Measurements from ENCODE around the gene ETS1. TPM values are rescaled to one million over a fixed set of nuclear protein-coding genes. Genes with fewer than 3 reads are reported as not detected.

ETS1 gene
- total and polyA plus RNA-seq, 5 experiments from 2014 or later: 407 to 962 (median 433) TPM

DNA sequence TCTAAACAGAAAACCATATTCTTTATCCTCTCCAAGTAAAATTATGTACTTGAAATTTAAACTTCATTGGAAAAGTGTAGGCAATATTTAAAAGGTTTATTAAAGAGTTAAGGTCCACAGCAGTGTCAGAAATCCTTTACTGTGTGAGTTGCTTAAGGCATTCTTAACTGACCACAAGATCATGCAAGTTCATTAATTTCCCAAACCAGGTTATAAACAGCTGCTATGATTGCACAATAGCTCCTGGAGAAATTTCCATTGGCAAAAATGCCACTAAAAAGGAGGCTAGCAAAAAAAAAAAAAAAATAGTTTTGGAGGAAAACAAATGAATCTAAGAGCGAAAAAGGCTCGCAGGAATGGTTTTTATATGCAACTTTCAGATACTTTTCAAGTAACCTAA is 106.2 kb downstream of the ETS1 start:
- Mint-ChIP-seq H3K36me3 (peaks cover 56 to 100% (median 80%) of the 10 kb centered on the region in 3 donors), H3K27ac (peak overlapping the region; percentile 93 to 99 (median 98)), H3K4me1 (peaks cover 56 to 99% (median 98%) of the 10 kb centered on the region in 4 donors), H3K9me3 (no peaks in the 10 kb centered on the region), H3K4me3 (peak overlapping the region; percentile 73 to 89 (median 82)), H3K27me3 (no peaks in the 10 kb centered on the region)
- ATAC-seq (no peak), DNase-seq (no peak)
- POLR2A ChIA-PET: interaction anchor here (0.7 to 17.8 kb wide), 10 partner anchors 11 to 191 kb away, joined by 3 to 603 read pairs (median 6); no protein-coding TSS in a partner anchor

DNA sequence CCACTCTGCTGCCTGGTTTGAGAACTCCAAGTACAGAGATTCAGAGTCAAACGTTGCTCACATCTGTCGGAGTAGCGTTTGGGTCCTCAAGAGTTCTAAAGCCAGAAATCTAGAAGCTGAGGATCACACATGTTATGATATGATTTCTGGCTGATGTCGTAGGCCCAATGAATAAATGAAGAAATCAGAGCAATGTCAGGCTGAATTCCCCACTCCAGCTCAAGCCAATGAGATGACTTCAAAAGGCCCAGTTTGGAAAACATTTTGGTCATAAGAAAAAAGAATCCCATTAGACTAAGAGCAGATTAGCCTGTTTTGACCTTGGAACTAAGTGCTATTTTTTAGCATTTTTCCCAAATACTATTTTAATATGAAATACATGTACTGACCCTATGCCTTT is 106.7 kb downstream of the ETS1 start:
- Mint-ChIP-seq H3K27me3 (no peaks in the 10 kb centered on the region), H3K4me1 (peaks cover 55 to 99% (median 98%) of the 10 kb centered on the region in 4 donors), H3K27ac (peak overlapping the region; percentile 93 to 99 (median 98)), H3K36me3 (peaks cover 52 to 100% (median 80%) of the 10 kb centered on the region in 3 donors), H3K4me3 (peak overlapping the region; percentile 62 to 89 (median 81)), H3K9me3 (no peaks in the 10 kb centered on the region)
- ATAC-seq (no peak), DNase-seq (no peak)
- POLR2A ChIA-PET: interaction anchor here (0.7 to 17.8 kb wide), 9 partner anchors 11 to 190 kb away, joined by 3 to 603 read pairs (median 6); no protein-coding TSS in a partner anchor

DNA sequence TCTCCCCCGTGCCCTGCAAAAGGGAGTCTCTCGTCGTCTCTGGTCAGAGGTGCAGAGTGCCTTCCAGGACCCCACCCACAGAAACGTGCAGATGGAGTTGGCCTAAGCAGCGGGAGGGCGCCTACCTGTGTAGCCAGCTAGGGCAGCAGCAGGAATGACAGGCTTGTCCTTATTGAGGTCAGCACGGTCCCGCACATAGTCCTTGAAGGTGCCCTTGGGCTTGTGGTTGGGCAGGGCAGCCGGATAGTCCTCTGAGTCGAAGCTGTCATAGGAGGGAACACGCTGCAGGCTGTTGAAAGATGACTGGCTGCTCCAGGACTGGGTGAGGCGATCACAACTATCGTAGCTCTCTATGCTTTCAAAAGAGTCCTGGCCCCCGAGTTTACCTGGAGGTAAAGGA is 107.3 kb downstream of the ETS1 start:
- H3K4me1 Mint-ChIP-seq: peaks cover 53 to 99% (median 98%) of the 10 kb centered on the region in 4 donors
- POLR2A ChIA-PET: interaction anchor here (1.4 to 17.8 kb wide), 8 partner anchors 11 to 189 kb away, joined by 3 to 603 read pairs (median 12); no protein-coding TSS in a partner anchor
- peak overlapping the region; percentile 62 to 89 (median 81) for H3K4me3 Mint-ChIP-seq
- DNase-seq: no peak
- peaks cover 48 to 100% (median 80%) of the 10 kb centered on the region in 3 donors for H3K36me3 Mint-ChIP-seq
- H3K27me3 Mint-ChIP-seq: no peaks in the 10 kb centered on the region
- H3K9me3 Mint-ChIP-seq: no peaks in the 10 kb centered on the region
- peak overlapping the region; percentile 93 to 99 (median 98) for H3K27ac Mint-ChIP-seq
- no peak for ATAC-seq

DNA sequence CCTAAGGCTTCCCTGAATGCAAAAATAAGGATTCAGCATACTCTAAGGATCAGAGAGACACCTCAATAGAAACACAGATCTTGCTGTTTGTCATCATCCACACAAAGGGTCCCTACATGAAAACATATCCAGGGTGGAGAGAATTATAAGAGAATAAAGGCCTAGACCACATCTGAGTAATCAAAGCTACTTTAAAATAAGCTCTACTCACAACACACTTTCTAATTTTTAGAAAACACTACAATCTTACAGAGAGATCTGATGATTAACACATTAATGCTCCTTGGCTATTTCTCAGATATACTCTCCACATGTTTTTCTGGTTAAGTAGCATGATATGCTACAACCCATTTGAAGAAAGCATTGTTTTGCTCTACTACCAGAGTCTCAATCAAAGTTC is 108.2 kb downstream of the ETS1 start:
- no peak for DNase-seq
- H3K27me3 Mint-ChIP-seq: no peaks in the 10 kb centered on the region
- peaks cover 49 to 100% (median 77%) of the 10 kb centered on the region in 3 donors for H3K36me3 Mint-ChIP-seq
- H3K27ac Mint-ChIP-seq: peak overlapping the region; percentile 93 to 99 (median 98)
- POLR2A ChIA-PET: interaction anchor here (0.7 to 17.8 kb wide), 10 partner anchors 9 to 189 kb away, joined by 3 to 603 read pairs (median 9); no protein-coding TSS in a partner anchor
- H3K9me3 Mint-ChIP-seq: no peaks in the 10 kb centered on the region
- H3K4me3 Mint-ChIP-seq: peak overlapping the region in 9 of 10 donors; percentile 77 to 89 (median 81)
- ATAC-seq: no peak
- H3K4me1 Mint-ChIP-seq: peaks cover 56 to 99% (median 98%) of the 10 kb centered on the region in 4 donors

DNA sequence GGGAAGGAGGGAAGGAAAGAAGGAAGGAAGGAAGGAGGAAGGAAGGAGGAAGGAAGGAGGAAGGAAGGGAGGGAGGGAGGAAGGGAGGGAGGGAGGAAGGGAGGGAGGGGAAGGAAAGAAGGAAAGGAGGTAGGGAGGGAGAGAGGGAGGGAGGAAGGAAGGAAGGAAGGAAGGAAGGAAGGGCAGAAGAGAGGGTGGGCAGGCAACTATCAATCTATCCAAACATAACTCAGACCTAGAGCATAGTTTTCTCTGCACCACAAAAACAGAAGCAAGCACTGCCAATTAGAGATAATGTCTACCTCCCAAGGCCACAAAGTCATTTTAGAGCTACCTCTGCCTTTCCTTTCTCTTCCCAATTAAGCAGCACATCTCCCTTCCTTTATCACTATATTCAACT is 109.1 kb downstream of the ETS1 start:
- peaks cover 40 to 100% (median 76%) of the 10 kb centered on the region in 3 donors for H3K36me3 Mint-ChIP-seq
- POLR2A ChIA-PET: interaction anchor here (1.0 to 17.8 kb wide), 6 partner anchors 9 to 188 kb away, joined by 7 to 603 read pairs (median 49); no protein-coding TSS in a partner anchor
- H3K27me3 Mint-ChIP-seq: no peaks in the 10 kb centered on the region
- H3K27ac Mint-ChIP-seq: peak overlapping the region; percentile 93 to 99 (median 98)
- H3K4me3 Mint-ChIP-seq: peak overlapping the region; percentile 10 to 89 (median 81)
- DNase-seq (no peak), ATAC-seq (no peak)
- H3K4me1 Mint-ChIP-seq: peaks cover 56 to 99% (median 98%) of the 10 kb centered on the region in 4 donors
- no peaks in the 10 kb centered on the region for H3K9me3 Mint-ChIP-seq

DNA sequence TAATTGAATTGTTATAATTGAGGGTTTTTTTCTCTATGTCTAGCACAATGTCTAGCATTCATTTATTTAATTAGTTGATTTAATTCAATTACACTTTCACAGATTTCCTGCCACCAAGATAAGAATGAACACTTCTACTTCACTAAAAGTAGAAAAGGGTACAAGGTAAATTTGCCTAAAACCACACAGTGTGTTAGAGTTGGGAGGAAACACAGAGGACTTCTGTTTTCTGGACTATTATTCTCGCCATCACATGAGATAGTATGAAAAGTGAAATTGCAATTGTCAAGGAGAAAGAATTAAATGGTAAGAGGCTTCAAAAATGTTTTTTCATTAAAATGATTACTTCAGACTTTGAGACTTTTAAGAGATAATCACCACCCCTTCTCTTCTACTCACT is 109.5 kb downstream of the ETS1 start:
- Mint-ChIP-seq H3K36me3 (peaks cover 37 to 100% (median 74%) of the 10 kb centered on the region in 3 donors), H3K27ac (peak overlapping the region; percentile 93 to 99 (median 98)), H3K9me3 (no peaks in the 10 kb centered on the region), H3K4me3 (peak overlapping the region; percentile 75 to 93 (median 88)), H3K27me3 (no peaks in the 10 kb centered on the region), H3K4me1 (peaks cover 53 to 99% (median 98%) of the 10 kb centered on the region in 4 donors)
- no peak for DNase-seq
- POLR2A ChIA-PET: interaction anchor here (1.6 to 18.1 kb wide), 9 partner anchors 9 to 182 kb away, joined by 4 to 603 read pairs (median 308); no protein-coding TSS in a partner anchor
- no peak for ATAC-seq

DNA sequence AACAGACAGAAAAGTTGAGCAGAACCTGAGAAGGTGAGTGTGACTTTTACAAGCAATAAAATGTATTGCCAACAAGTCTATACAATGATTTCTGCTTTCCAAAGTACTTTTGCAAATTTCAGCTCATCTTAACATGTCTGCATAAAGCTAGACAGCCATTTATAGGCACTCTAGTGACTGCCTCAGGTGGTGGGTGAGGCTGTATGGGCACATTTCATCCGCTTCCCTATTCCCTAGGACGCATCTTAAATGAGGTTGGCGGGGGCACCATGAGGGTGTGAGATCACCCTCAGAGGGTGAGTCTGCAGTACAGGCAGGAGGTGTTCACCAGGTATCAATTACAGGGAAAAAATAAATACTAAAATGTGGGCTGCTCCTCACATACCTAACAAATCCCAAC is 110.1 kb downstream of the ETS1 start:
- DNase-seq: no peak
- H3K27me3 Mint-ChIP-seq: no peaks in the 10 kb centered on the region

DNA sequence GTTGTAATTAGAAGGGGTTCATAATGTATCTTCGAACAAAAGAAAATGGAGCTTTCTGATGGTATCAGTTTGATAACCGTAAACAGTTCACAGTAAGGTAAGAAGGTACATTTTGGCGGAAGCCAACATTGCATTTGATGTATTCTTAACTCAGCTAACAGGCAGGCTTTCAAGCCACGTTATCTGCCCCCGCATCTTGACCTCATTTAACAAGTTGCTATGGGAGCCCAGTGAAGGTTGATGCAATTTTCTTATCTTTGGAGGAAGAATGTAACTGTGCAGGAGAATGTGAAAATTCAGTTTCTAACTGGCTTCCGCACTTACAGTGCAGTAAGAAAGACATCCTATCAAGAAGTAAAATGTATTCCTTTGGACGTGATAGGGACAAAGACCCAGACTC is 110.6 kb downstream of the ETS1 start:
- POLR2A ChIA-PET: interaction anchor here (0.6 to 18.1 kb wide), 15 partner anchors 10 to 217 kb away, joined by 3 to 398 read pairs (median 15); partner anchors contain the start of gene FLI1
- DNase-seq (peak; percentile 38 to 94 (median 84)), ATAC-seq (peak; percentile 59 to 85)
- peak overlapping the region; percentile 75 to 93 (median 88) for H3K4me3 Mint-ChIP-seq
- H3K4me1 Mint-ChIP-seq: peaks cover 63 to 99% (median 98%) of the 10 kb centered on the region in 4 donors
- H3K36me3 Mint-ChIP-seq: peaks cover 40 to 100% (median 74%) of the 10 kb centered on the region in 3 donors
- peak overlapping the region; percentile 93 to 99 (median 98) for H3K27ac Mint-ChIP-seq
- H3K27me3 Mint-ChIP-seq: no peaks in the 10 kb centered on the region
- H3K9me3 Mint-ChIP-seq: no peaks in the 10 kb centered on the region

More for the DNA sequence above, 110.1 kb downstream of the ETS1 start:
- peak; percentile 2 to 3 for ATAC-seq
- no peaks in the 10 kb centered on the region for H3K9me3 Mint-ChIP-seq
- peaks cover 40 to 100% (median 77%) of the 10 kb centered on the region in 3 donors for H3K36me3 Mint-ChIP-seq
- peak overlapping the region; percentile 75 to 93 (median 88) for H3K4me3 Mint-ChIP-seq
- H3K27ac Mint-ChIP-seq: peak overlapping the region; percentile 93 to 99 (median 98)
- POLR2A ChIA-PET: interaction anchor here (1.0 to 18.1 kb wide), 13 partner anchors 10 to 181 kb away, joined by 4 to 398 read pairs (median 45); no protein-coding TSS in a partner anchor
- peaks cover 58 to 99% (median 98%) of the 10 kb centered on the region in 4 donors for H3K4me1 Mint-ChIP-seq

DNA sequence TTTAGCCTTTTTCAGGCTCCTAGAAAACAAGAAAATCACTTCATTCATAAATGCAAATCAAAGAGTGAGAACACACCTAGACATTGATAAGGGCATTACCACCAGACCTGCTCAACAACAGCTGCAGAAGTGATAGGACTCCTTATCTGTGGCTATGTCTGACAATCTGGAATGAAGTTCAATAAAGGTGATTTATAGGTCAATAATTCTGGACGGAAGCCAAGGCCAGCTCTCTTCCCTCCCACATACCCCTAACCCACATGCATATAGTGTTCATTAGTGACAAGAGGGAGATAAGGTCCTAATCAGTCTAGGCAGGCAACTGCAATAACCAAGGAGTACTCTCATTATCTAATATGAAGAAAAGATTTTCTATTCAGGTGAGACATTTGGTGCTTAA is 111.3 kb downstream of the ETS1 start:
- Mint-ChIP-seq H3K4me1 (peaks cover 69 to 100% (median 99%) of the 10 kb centered on the region in 4 donors), H3K9me3 (no peaks in the 10 kb centered on the region), H3K27me3 (no peaks in the 10 kb centered on the region), H3K4me3 (peak overlapping the region; percentile 75 to 93 (median 88)), H3K27ac (peak overlapping the region; percentile 93 to 99 (median 98)), H3K36me3 (peaks cover 44 to 100% (median 70%) of the 10 kb centered on the region in 3 donors)
- POLR2A ChIA-PET: interaction anchor here (0.6 to 18.1 kb wide), 19 partner anchors 11 to 218 kb away, joined by 3 to 398 read pairs (median 6); partner anchors contain the start of gene FLI1
- DNase-seq (no peak), ATAC-seq (no peak)

DNA sequence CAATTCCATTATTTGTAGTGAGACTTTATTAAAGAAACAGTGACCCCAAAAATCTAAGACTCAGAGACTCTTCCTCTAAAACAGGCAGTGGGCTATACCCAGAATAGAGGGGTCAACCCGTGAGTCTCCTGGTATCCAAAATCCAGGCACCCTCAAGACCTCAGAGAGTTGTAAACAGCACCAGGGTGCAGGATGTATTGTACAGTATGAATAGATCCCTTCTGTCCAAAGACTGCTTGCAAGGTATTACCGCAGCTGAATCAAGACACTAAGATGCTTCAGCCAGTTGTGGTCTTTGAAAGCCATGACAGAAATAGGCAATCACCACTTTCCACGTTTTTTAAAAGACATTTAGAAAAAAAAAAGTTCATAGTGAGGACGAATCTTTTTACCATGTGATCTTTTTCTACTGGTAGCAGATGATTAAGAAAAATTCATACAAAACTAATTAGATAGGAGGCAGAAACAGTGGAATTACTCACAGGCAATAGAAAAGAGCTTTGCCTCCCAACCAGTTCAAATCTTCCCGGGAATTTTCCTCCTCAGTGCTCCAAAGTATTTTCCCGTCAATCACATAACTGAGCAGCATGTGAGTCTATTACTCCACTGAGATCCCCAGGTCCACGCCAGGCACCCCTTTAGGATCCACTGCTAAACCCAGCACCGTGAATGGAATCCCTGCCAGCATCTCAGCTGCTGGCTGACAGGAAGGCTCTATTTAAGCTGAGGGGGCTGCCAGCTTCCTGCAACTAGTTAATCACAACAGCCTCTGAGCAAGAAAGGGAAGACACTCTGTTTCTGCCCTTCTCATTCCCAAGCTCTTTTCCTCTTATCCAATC is 113.1 kb downstream of the ETS1 start:
- POLR2A ChIA-PET: interaction anchor here (0.5 to 18.1 kb wide), 22 partner anchors 11 to 279 kb away, joined by 3 to 398 read pairs (median 6); no protein-coding TSS in a partner anchor
- DNase-seq (no peak), ATAC-seq (no peak)
- peak overlapping the region; percentile 75 to 93 (median 88) for H3K4me3 Mint-ChIP-seq
- peak overlapping the region; percentile 93 to 99 (median 98) for H3K27ac Mint-ChIP-seq
- peaks cover 38 to 99% (median 69%) of the 10 kb centered on the region in 3 donors for H3K36me3 Mint-ChIP-seq
- H3K4me1 Mint-ChIP-seq: peaks cover 67 to 99% (median 95%) of the 10 kb centered on the region in 4 donors
- no peaks in the 10 kb centered on the region for H3K9me3 Mint-ChIP-seq
- H3K27me3 Mint-ChIP-seq: no peaks in the 10 kb centered on the region

DNA sequence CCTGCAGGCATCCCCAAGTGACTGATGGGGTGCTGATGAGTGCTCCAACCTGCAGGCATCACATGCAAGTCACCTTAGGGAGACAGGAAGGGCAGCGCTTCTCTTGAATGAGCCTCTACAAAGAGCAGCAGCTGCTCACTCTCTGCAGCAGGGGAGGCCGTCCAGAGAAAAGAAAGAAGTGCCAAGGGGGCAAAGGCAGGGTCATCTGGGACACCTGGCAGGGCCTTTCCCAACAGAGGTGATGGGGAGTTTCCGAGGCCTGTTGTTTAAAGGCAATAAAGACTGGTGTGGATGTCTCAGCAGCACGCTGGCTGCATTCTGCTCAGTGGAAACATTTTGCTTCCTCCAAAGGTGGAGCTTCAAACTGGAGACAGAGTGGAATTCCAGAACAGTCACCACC is 113.7 kb downstream of the ETS1 start:
- no peaks in the 10 kb centered on the region for H3K27me3 Mint-ChIP-seq
- POLR2A ChIA-PET: interaction anchor here (0.7 to 18.1 kb wide), 15 partner anchors 11 to 278 kb away, joined by 3 to 398 read pairs (median 15); no protein-coding TSS in a partner anchor
- ATAC-seq: no peak

More for the DNA sequence above, 113.7 kb downstream of the ETS1 start:
- H3K4me3 Mint-ChIP-seq: peak overlapping the region; percentile 75 to 93 (median 88)
- H3K27ac Mint-ChIP-seq: peak overlapping the region; percentile 93 to 99 (median 98)
- DNase-seq: peak in 4 of 10 donors; percentile 17 to 59 (median 48)
- no peaks in the 10 kb centered on the region for H3K9me3 Mint-ChIP-seq
- H3K36me3 Mint-ChIP-seq: peaks cover 34 to 99% (median 70%) of the 10 kb centered on the region in 3 donors
- H3K4me1 Mint-ChIP-seq: peaks cover 66 to 99% (median 95%) of the 10 kb centered on the region in 4 donors

Measured in naive thymus-derived CD8-positive, alpha-beta T cell (primary cell).